Esophagus squamous epithelium (tissue), 4 donors: ENCODE data around the gene RBM19.

ENCODE experiments used
- CTCF ChIP-seq, 6 experiments: fragments of 450-650 bp in 4 of 6; fragments of 200-600 bp in 2 of 6; sonication (generic) in 2 of 6; IDR thresholded peaks; one replicate each; pipeline ENCODE4 v1.5.1; 2016 to 2019; ENCODE audit warnings: antibody characterized with exemption in 6 of 6, mild to moderate bottlenecking in 4 of 6, moderate library complexity in 4 of 6
- POLR2A ChIP-seq, 4 donors: fragments of 450-650 bp; IDR thresholded peaks; one replicate each; pipeline ENCODE4 v1.6.1; 2017; ENCODE audit warnings: antibody characterized with exemption in 4 of 4, mild to moderate bottlenecking in 4 of 4, moderate library complexity in 3 of 4

DNA sequence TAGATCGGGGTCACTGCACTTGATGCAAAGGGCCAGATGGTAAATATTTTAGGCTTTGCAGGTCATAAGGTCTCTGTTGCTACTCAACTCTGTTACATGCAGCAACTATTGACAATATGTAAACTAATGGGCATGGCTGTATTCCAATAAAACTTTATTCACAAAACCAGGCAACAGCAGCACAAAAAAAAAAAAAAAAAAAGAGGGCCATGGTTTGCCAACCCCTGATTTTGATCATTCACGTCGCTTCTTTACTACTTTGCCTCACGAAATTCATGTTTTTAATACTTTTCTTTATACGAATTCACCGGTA, 152.9 kb downstream of the RBM19 start:
- no peak for TF ChIP-seq CTCF (IDR thresholded peaks at IDR 0.05)
- TF ChIP-seq POLR2A (IDR thresholded peaks at IDR 0.05), result no peak
